GM19463 (cell line): Measurements from ENCODE around the gene APCDD1.
A peak's percentile ranks its signal among the peaks of the same experiment; 100 is the strongest.
"Not testable (repeated sequence)": the region's sequence is repeated elsewhere in the genome, so short reads cannot be mapped to it uniquely, and the experiment has no call there.

Source experiments
- ATAC-seq: cut with Tn5 transposase; IDR thresholded peaks from one replicate; pipeline ENCODE4 v1.9.1; 2021; ENCODE audit warnings: mild to moderate bottlenecking, moderate library complexity; ENCODE audit not compliant: unreplicated experiment

Gene APCDD1

GRCh38 chr18:10486362-10486761 lies 31.9 kb downstream of the APCDD1 start:
- ATAC-seq = no peak

- no peak for ATAC-seq
Measured at GRCh38 chr18:10487154-10487553, 32.7 kb downstream of the APCDD1 start.

GRCh38 chr18:10488017-10488416 lies 33.6 kb downstream of the APCDD1 start:
- ATAC-seq = no peak

- ATAC-seq = peak; percentile 100
Measured at GRCh38 chr18:10490401-10491165, 36.1 kb downstream of the APCDD1 start.

GRCh38 chr18:10495936-10496335 lies 41.5 kb downstream of the APCDD1 start:
- ATAC-seq = no peak

- ATAC-seq = no peak
Measured at GRCh38 chr18:10497206-10497749, 42.8 kb downstream of the APCDD1 start.

- ATAC-seq = no peak
Measured at GRCh38 chr18:10499230-10499629, 44.8 kb downstream of the APCDD1 start.

- no peak for ATAC-seq
Measured at GRCh38 chr18:10500038-10500437, 45.6 kb downstream of the APCDD1 start.

- no peak for ATAC-seq
Measured at GRCh38 chr18:10504723-10505122, 50.3 kb downstream of the APCDD1 start.

- not testable (repeated sequence) for ATAC-seq
Measured at GRCh38 chr18:10505892-10506291, 51.5 kb downstream of the APCDD1 start.

- ATAC-seq = no peak
Measured at GRCh38 chr18:10508591-10508990, 54.2 kb downstream of the APCDD1 start.

GRCh38 chr18:10511236-10511635 lies 56.8 kb downstream of the APCDD1 start:
- ATAC-seq = no peak

GRCh38 chr18:10514082-10514481 lies 59.6 kb downstream of the APCDD1 start:
- no peak for ATAC-seq

GRCh38 chr18:10514601-10515000 lies 60.2 kb downstream of the APCDD1 start:
- no peak for ATAC-seq

GRCh38 chr18:10515456-10515855 lies 61.0 kb downstream of the APCDD1 start:
- ATAC-seq = no peak

- ATAC-seq = no peak
Measured at GRCh38 chr18:10516078-10516477, 61.6 kb downstream of the APCDD1 start.

- ATAC-seq = no peak
Measured at GRCh38 chr18:10518595-10519255, 64.3 kb downstream of the APCDD1 start.

- ATAC-seq = no peak
Measured at GRCh38 chr18:10519366-10519765, 64.9 kb downstream of the APCDD1 start.

GRCh38 chr18:10519999-10520935 lies 65.8 kb downstream of the APCDD1 start:
- peak; percentile 84 for ATAC-seq

GRCh38 chr18:10521566-10521965 lies 67.1 kb downstream of the APCDD1 start:
- no peak for ATAC-seq

- no peak for ATAC-seq
Measured at GRCh38 chr18:10522574-10522973, 68.1 kb downstream of the APCDD1 start.
